OCI-LY3 (cell line): ENCODE results near the gene RETREG1.

Source experiments
- EZH2phosphoT487 ChIP-seq: fragments of 200-600 bp; shearing (Covaris generic); IDR thresholded peaks from 2 replicates; pipeline ENCODE4 v1.6.1; 2018; ENCODE audit warnings: antibody characterized with exemption, mixed run types, low read depth
- TF ChIP-seq, protein P1 (sequence below): fragments of 200-600, 300-600 bp; sonication (generic); IDR thresholded peaks from 2 replicates; pipeline ENCODE4 v1.5.1; 2014; ENCODE audit warnings: antibody characterized with exemption, low read length, low read depth

DNA sequence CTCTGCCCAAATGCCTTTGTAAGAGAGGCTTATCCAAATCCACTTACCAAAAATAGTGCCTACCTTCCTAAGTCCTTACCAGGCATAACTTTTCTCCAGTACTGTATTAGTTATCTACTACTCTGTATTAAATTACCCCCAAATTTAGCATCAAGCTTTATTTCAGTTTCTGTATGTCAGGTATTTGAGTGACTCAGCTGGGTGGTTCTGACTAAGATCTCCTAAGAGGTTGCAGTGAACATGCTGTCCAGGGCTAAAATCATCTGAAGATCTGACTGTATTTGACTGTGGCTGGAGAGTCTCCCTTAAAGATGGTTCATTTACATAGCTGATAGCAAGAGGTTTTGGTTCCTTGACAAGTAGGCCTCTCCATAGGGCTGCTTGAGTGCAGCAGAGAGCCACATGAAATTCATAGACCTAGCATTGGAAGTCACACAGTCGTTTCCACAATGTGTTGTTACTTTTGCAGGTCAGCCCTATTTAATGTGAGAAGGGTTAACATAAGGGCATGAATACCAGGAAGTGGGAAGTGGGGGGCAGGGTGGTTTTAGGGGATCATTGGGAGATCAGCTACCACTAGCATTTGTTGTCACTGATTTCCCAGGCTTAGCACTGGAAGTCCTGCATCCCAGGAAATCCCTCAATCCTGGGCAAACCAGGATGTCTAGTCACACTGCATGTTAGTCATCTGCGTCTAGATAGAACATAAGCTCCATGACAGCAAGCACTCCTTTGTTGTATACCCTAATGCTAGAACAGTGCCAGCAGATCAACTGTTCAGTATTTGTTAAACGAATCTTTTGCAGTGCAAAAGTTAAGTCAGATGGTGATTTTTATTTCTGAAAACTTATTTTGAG, 149.2 kb downstream of the RETREG1 start:
- TF ChIP-seq, protein P1, sequence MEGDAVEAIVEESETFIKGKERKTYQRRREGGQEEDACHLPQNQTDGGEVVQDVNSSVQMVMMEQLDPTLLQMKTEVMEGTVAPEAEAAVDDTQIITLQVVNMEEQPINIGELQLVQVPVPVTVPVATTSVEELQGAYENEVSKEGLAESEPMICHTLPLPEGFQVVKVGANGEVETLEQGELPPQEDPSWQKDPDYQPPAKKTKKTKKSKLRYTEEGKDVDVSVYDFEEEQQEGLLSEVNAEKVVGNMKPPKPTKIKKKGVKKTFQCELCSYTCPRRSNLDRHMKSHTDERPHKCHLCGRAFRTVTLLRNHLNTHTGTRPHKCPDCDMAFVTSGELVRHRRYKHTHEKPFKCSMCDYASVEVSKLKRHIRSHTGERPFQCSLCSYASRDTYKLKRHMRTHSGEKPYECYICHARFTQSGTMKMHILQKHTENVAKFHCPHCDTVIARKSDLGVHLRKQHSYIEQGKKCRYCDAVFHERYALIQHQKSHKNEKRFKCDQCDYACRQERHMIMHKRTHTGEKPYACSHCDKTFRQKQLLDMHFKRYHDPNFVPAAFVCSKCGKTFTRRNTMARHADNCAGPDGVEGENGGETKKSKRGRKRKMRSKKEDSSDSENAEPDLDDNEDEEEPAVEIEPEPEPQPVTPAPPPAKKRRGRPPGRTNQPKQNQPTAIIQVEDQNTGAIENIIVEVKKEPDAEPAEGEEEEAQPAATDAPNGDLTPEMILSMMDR: no peak
- no peak for TF ChIP-seq EZH2phosphoT487
